PC-9 (cell line): Measurements from ENCODE around the gene CDH13.

Source experiments
- EZH2 ChIP-seq: fragments of 200-600 bp; sonication (generic); IDR thresholded peaks from 2 replicates; pipeline ENCODE4 v1.8.0; 2017; ENCODE audit warnings: antibody characterized with exemption, low read depth
- TF ChIP-seq, protein P1 (sequence below): fragments of 200-600 bp; sonication (generic); conservative IDR thresholded peaks from 2 replicates; pipeline ENCODE4 v1.6.1; 2017; ENCODE audit warnings: mixed run types, antibody characterized with exemption, mild to moderate bottlenecking, moderate library complexity

DNA sequence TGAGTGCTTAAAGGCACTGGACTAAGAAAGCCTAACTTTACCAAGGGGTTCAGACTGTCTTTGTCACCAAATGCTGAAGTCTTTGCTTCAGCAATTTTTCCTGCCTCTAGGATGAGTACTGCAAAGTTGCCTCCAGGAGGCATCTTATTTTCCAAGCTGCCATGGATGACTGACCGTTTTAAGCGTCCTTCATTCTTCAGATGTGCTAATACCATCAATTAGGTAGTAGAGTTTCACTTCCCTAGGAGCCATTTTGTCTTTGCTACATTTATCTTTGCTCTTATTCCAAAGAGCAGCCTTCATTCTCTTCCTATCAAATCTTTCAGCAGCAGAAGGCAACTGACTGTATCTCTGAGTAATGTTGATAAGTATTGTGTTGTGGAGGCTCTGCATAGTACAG lies 440.1 kb downstream of the CDH13 start:
- TF ChIP-seq, protein P1, sequence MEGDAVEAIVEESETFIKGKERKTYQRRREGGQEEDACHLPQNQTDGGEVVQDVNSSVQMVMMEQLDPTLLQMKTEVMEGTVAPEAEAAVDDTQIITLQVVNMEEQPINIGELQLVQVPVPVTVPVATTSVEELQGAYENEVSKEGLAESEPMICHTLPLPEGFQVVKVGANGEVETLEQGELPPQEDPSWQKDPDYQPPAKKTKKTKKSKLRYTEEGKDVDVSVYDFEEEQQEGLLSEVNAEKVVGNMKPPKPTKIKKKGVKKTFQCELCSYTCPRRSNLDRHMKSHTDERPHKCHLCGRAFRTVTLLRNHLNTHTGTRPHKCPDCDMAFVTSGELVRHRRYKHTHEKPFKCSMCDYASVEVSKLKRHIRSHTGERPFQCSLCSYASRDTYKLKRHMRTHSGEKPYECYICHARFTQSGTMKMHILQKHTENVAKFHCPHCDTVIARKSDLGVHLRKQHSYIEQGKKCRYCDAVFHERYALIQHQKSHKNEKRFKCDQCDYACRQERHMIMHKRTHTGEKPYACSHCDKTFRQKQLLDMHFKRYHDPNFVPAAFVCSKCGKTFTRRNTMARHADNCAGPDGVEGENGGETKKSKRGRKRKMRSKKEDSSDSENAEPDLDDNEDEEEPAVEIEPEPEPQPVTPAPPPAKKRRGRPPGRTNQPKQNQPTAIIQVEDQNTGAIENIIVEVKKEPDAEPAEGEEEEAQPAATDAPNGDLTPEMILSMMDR = no peak
- no peak for TF ChIP-seq EZH2
